ENCODE data around the gene CHST9.

DNA sequence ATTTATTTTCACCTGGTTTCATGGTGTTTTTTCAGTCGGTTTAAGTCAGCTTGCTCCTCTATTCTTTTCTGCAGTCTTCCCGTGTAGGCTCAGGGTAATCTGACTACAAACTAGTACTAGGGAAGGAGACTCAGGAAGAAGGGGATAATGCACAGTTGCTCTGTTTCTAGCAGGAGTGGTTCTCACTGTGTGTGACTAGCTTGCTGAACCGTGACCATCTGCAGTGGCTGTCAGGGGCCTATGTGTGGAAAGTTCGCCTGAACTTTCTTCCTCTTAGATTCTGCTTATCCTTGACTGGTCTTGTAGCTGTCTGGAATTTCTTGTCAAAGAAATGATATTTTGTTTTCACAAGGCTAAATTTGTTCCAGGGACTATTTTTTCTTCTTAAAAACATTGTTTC lies 273.3 kb downstream of the CHST9 start:
- TF ChIP-seq, protein P1, sequence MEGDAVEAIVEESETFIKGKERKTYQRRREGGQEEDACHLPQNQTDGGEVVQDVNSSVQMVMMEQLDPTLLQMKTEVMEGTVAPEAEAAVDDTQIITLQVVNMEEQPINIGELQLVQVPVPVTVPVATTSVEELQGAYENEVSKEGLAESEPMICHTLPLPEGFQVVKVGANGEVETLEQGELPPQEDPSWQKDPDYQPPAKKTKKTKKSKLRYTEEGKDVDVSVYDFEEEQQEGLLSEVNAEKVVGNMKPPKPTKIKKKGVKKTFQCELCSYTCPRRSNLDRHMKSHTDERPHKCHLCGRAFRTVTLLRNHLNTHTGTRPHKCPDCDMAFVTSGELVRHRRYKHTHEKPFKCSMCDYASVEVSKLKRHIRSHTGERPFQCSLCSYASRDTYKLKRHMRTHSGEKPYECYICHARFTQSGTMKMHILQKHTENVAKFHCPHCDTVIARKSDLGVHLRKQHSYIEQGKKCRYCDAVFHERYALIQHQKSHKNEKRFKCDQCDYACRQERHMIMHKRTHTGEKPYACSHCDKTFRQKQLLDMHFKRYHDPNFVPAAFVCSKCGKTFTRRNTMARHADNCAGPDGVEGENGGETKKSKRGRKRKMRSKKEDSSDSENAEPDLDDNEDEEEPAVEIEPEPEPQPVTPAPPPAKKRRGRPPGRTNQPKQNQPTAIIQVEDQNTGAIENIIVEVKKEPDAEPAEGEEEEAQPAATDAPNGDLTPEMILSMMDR (IDR thresholded peaks at IDR 0.05) = no peak
- TF ChIP-seq PBX3 (IDR thresholded peaks at IDR 0.05) (no peak), POLR2A (IDR thresholded peaks at IDR 0.05; ENCODE audit: low read length) (no peak), BHLHE40 (IDR thresholded peaks at IDR 0.05; ENCODE audit: low read depth, low read length) (no peak), NPAS2 (CRISPR knock-in tag; IDR thresholded peaks at IDR 0.05; ENCODE audit: borderline replicate concordance) (no peak), ESRRA (IDR thresholded peaks at IDR 0.05; ENCODE audit: borderline replicate concordance, low read length) (no peak), CHD4 (IDR thresholded peaks at IDR 0.05; ENCODE audit: borderline replicate concordance) (no peak), HDAC2 (IDR thresholded peaks at IDR 0.05) (no peak), KDM5A (IDR thresholded peaks at IDR 0.05) (no peak)
- TF ChIP-seq, protein P2, sequence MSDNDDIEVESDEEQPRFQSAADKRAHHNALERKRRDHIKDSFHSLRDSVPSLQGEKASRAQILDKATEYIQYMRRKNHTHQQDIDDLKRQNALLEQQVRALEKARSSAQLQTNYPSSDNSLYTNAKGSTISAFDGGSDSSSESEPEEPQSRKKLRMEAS (IDR thresholded peaks at IDR 0.05) = no peak
- TF ChIP-seq, protein P3, sequence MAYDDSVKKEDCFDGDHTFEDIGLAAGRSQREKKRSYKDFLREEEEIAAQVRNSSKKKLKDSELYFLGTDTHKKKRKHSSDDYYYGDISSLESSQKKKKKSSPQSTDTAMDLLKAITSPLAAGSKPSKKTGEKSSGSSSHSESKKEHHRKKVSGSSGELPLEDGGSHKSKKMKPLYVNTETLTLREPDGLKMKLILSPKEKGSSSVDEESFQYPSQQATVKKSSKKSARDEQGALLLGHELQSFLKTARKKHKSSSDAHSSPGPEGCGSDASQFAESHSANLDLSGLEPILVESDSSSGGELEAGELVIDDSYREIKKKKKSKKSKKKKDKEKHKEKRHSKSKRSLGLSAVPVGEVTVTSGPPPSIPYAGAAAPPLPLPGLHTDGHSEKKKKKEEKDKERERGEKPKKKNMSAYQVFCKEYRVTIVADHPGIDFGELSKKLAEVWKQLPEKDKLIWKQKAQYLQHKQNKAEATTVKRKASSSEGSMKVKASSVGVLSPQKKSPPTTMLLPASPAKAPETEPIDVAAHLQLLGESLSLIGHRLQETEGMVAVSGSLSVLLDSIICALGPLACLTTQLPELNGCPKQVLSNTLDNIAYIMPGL (CRISPR knock-in tag; IDR thresholded peaks at IDR 0.05; ENCODE audit: borderline replicate concordance) = no peak

Measured in A549 (cell line).